Ovary (tissue), 9 donors: Measurements from ENCODE around the gene GTPBP1. TPM values are rescaled to one million over a fixed set of nuclear protein-coding genes. Genes with fewer than 3 reads are reported as not detected.

ENCODE experiments used
- DNase-seq, 5 donors: peaks; one replicate each; pipeline ENCODE4 v3.0.0-alpha.2; 2019 to 2020
- H3K27ac ChIP-seq, 2 donors: fragments of 200-600 bp; one replicate each; pipeline versions ENCODE4 v1.5.1 to v1.8.0; 2019 to 2022
- H3K27me3 ChIP-seq: fragments of 200-600 bp; one replicate; pipeline ENCODE4 v1.8.0; 2022
- H3K36me3 ChIP-seq: fragments of 200-600 bp; sonication (generic); one replicate; pipeline ENCODE4 v1.5.1; 2019
- H3K4me1 ChIP-seq: one replicate; pipeline ENCODE4 v1.8.1; 2013; ENCODE audit warnings: mild to moderate bottlenecking, moderate library complexity; ENCODE audit not compliant: insufficient read depth
- H3K4me3 ChIP-seq: fragments of 200-600 bp; sonication (generic); one replicate; pipeline ENCODE4 v1.5.1; 2017
- H3K9me3 ChIP-seq, 2 donors: fragments of 200-600 bp in 1 of 2; sonication (generic) in 1 of 2; one replicate each; pipeline versions ENCODE4 v1.5.1 to v1.8.1; 2013 to 2019; ENCODE audit warnings: mild to moderate bottlenecking in 1 of 2, moderate library complexity in 1 of 2
- CTCF ChIP-seq, 3 donors: fragments of 450-650 bp in 2 of 3; fragments of 200-600 bp in 1 of 3; IDR thresholded peaks; one replicate each; pipeline versions ENCODE4 v1.5.1 to v1.8.0; 2016 to 2022; ENCODE audit warnings: antibody characterized with exemption in 3 of 3, mild to moderate bottlenecking in 1 of 3
- EP300 ChIP-seq: sonication (generic); formaldehyde crosslinking; IDR thresholded peaks from one replicate; pipeline ENCODE4 v1.6.1; 2017; ENCODE audit warnings: antibody characterized with exemption
- POLR2A ChIP-seq: fragments of 450-650 bp; IDR thresholded peaks from one replicate; pipeline ENCODE4 v1.6.1; 2017; ENCODE audit warnings: antibody characterized with exemption, mild to moderate bottlenecking, moderate library complexity
- WGBS, 3 donors: extraction: QIAGEN DNeasy Blood & Tissue Kit in 1 of 3; methylation state at CpG; one replicate each; pipeline versions ENCODE4 v1.1.5 to v1.1.7; 2013 to 2017; 5-methylcytosine and 5-hydroxymethylcytosine counted together
- intact Hi-C, 4 donors: fragments of 100-400 bp; cut with DNase I; formaldehyde crosslinking; loops; one replicate each; pipeline versions ENCODE4 v1.11.0 to v1.15.1; 2022 to 2023
- polyA plus RNA-seq, 2 donors: library from polyadenylated mRNA; stranded (reverse); fragments of 200-250 nt in 1 of 2; fragments of 350-450 nt in 1 of 2; fragmentation: Illumina TruSeq in 1 of 2; extraction: RNeasy Lipid Tissue Mini Kit (QIAGEN cat#74804) in 1 of 2; gene quantifications; one replicate each; pipeline ENCODE4 v1.2.3, GENCODE V29; 2013 to 2014
- total RNA-seq, 7 donors: library from RNA; depleted of rRNA in 2 of 7; stranded (reverse); fragments of >200 nt in 2 of 7; fragmentation: NEBNext Ultra II Directional in 3 of 7; extraction: Animal tissue kit (Norgen Biotek cat#: 25700) in 3 of 7; gene quantifications; one replicate each; pipeline versions ENCODE4 v1.1.0 to v1.2.4, GENCODE V29; 2016 to 2023
- donor health status: DM: no; HTN: no; CAD: no; lungs with moderate emphysema.
- donor health status: DM: no; HTN: no; CAD: no.
- donor health status: Bipolar disorder and iron deficiency.
- donor health status: DM: yes; HTN: yes; CAD: no.
- donor health status: DM: no; HTN: no; CAD: no.
- donor health status: DM: yes; HTN: yes; CAD: no.

The GTPBP1 gene
- total and polyA plus RNA-seq, 9 donors: 16.9 to 71.3 (median 59.9) TPM

- no peaks in the 10 kb centered on the region for H3K36me3 ChIP-seq
- H3K27ac ChIP-seq: peak overlapping the region; percentile 58 to 71
- peaks cover 20% of the 10 kb centered on the region for H3K4me1 ChIP-seq
- H3K9me3 ChIP-seq: no peaks in the 10 kb centered on the region
- no peak for TF ChIP-seq EP300
- TF ChIP-seq POLR2A: no peak
- TF ChIP-seq CTCF (IDR thresholded peaks at IDR 0.05): peak in 2 of 3 donors; percentile 52 to 64
- intact Hi-C loops: no loop called here
- 37 to 45% (median 43%) methylated on average over 4 of the region's 4 CpGs for WGBS, 3 donors
- H3K27me3 ChIP-seq: no peaks in the 10 kb centered on the region
- peak; percentile 56 to 76 (median 68) for DNase-seq
- no peak overlapping the region for H3K4me3 ChIP-seq
Measured at GRCh38 chr22:38733329-38733723, 27.6 kb downstream of the GTPBP1 start.

GRCh38 chr22:38733724-38734381 is 28.1 kb downstream of the GTPBP1 start:
- no peaks in the 10 kb centered on the region for H3K36me3 ChIP-seq
- H3K27me3 ChIP-seq: no peaks in the 10 kb centered on the region
- DNase-seq: peak; percentile 73 to 87 (median 75)
- peaks cover 20% of the 10 kb centered on the region for H3K4me1 ChIP-seq
- no peak for TF ChIP-seq CTCF (IDR thresholded peaks at IDR 0.05)
- no peak for TF ChIP-seq POLR2A
- no peak for TF ChIP-seq EP300
- H3K9me3 ChIP-seq: no peaks in the 10 kb centered on the region
- H3K27ac ChIP-seq: peak overlapping the region; percentile 58 to 71
- H3K4me3 ChIP-seq: no peak overlapping the region
- intact Hi-C loops: no loop called here
- 29 to 33% (median 32%) methylated on average over 8 of the region's 8 CpGs for WGBS, 3 donors

- 58 to 76% (median 65%) methylated on average over 13 of the region's 13 CpGs for WGBS, 3 donors
- peak in 3 of 5 donors; percentile 14 to 42 (median 36) for DNase-seq
Measured at GRCh38 chr22:38734421-38735100, 28.8 kb downstream of the GTPBP1 start.

GRCh38 chr22:38735126-38735464 is 29.4 kb downstream of the GTPBP1 start:
- peak in 2 of 5 donors; percentile 20 to 39 for DNase-seq
- intact Hi-C loops: no loop called here
- H3K4me3 ChIP-seq: no peak overlapping the region
- H3K4me1 ChIP-seq: peaks cover 20% of the 10 kb centered on the region
- no peaks in the 10 kb centered on the region for H3K27me3 ChIP-seq
- WGBS, 3 donors: 78 to 92% (median 89%) methylated on average over 7 of the region's 7 CpGs
- no peaks in the 10 kb centered on the region for H3K36me3 ChIP-seq
- H3K9me3 ChIP-seq: no peaks in the 10 kb centered on the region
- TF ChIP-seq EP300 (no peak), POLR2A (no peak), CTCF (IDR thresholded peaks at IDR 0.05) (no peak)
- peak overlapping the region in 1 of 2 donors; percentile 71 for H3K27ac ChIP-seq

More at GRCh38 chr22:38734421-38735100, 28.8 kb downstream of the GTPBP1 start:
- H3K4me3 ChIP-seq: no peak overlapping the region
- H3K36me3 ChIP-seq: no peaks in the 10 kb centered on the region
- intact Hi-C loops: no loop called here
- peak overlapping the region in 1 of 2 donors; percentile 71 for H3K27ac ChIP-seq
- H3K4me1 ChIP-seq: peaks cover 20% of the 10 kb centered on the region
- H3K9me3 ChIP-seq: no peaks in the 10 kb centered on the region
- no peaks in the 10 kb centered on the region for H3K27me3 ChIP-seq
- TF ChIP-seq EP300 (no peak), CTCF (IDR thresholded peaks at IDR 0.05) (no peak), POLR2A (no peak)
